ENCODE data around the gene ANAPC15. TPM values are rescaled to one million over a fixed set of nuclear protein-coding genes. Genes with fewer than 3 reads are reported as not detected.
A peak's percentile ranks its signal among the peaks of the same experiment; 100 is the strongest.
"Not testable (repeated sequence)": the region's sequence is repeated elsewhere in the genome, so short reads cannot be mapped to it uniquely, and the experiment has no call there.

ANAPC15 gene
- polyA plus RNA-seq (2013, experiment 1 of 4): 53.8 TPM
- 39.1 TPM for polyA plus RNA-seq (2013, experiment 2 of 4)
- polyA plus RNA-seq (2013, experiment 3 of 4): 55.4 TPM
- polyA plus RNA-seq (2013, experiment 4 of 4): 57.1 TPM

GRCh38 chr11:72112143-72112977 lies at the start of gene ANAPC15:
Gene ANAPC15 (minus strand): TSS chr11:72112695. CDS start chr11:72111276, 1,419 bp downstream.
- H3K9me3 ChIP-seq (ENCODE audit: control insufficient read depth, low read length): no peaks in the 10 kb centered on the region
- WGBS, 2 experiments: 0% methylated on average over 49 of the region's 49 CpGs
- no peaks in the 10 kb centered on the region for H3K36me3 ChIP-seq (ENCODE audit: control insufficient read depth, insufficient read depth, low read length)
- peak within 1 kb of the TSS; percentile 54 for H3K4me3 ChIP-seq (ENCODE audit: insufficient read depth, low read depth, low read length)
- peak within 1 kb of the TSS; percentile 84 for H3K27ac ChIP-seq (ENCODE audit: insufficient read depth, low read depth, low read length, poor library complexity, severe bottlenecking)
- peaks cover 33% of the 10 kb centered on the region for H3K27me3 ChIP-seq (ENCODE audit: control insufficient read depth, insufficient read depth, low read length, poor library complexity, severe bottlenecking)
- no peaks in the 10 kb centered on the region for H3K4me1 ChIP-seq (ENCODE audit: control insufficient read depth, insufficient read depth, low read length)

GRCh38 chr11:72160319-72160718 lies 47.8 kb upstream of the ANAPC15 start:
- 97 to 98% methylated on average over 2 of the region's 2 CpGs for WGBS, 2 experiments
- Histone ChIP-seq H3K4me1 (ENCODE audit: control insufficient read depth, insufficient read depth, low read length) (no peaks in the 10 kb centered on the region), H3K36me3 (ENCODE audit: control insufficient read depth, insufficient read depth, low read length) (no peaks in the 10 kb centered on the region), H3K27me3 (ENCODE audit: control insufficient read depth, insufficient read depth, low read length, poor library complexity, severe bottlenecking) (no peaks in the 10 kb centered on the region), H3K27ac (ENCODE audit: insufficient read depth, low read depth, low read length, poor library complexity, severe bottlenecking) (no peak overlapping the region), H3K9me3 (ENCODE audit: control insufficient read depth, low read length) (no peaks in the 10 kb centered on the region), H3K4me3 (ENCODE audit: insufficient read depth, low read depth, low read length) (no peak overlapping the region)

- Histone ChIP-seq H3K4me3 (ENCODE audit: insufficient read depth, low read depth, low read length) (no peak overlapping the region), H3K4me1 (ENCODE audit: control insufficient read depth, insufficient read depth, low read length) (no peaks in the 10 kb centered on the region), H3K36me3 (ENCODE audit: control insufficient read depth, insufficient read depth, low read length) (no peaks in the 10 kb centered on the region), H3K27ac (ENCODE audit: insufficient read depth, low read depth, low read length, poor library complexity, severe bottlenecking) (no peak overlapping the region), H3K27me3 (ENCODE audit: control insufficient read depth, insufficient read depth, low read length, poor library complexity, severe bottlenecking) (no peaks in the 10 kb centered on the region), H3K9me3 (ENCODE audit: control insufficient read depth, low read length) (no peaks in the 10 kb centered on the region)
- WGBS, 2 experiments: 84 to 95% methylated on average over 3 to 4 of the region's 4 CpGs
Measured at GRCh38 chr11:72157131-72157530, 44.6 kb upstream of the ANAPC15 start.

GRCh38 chr11:72155751-72156150 lies 43.3 kb upstream of the ANAPC15 start:
- Histone ChIP-seq H3K36me3 (ENCODE audit: control insufficient read depth, insufficient read depth, low read length) (no peaks in the 10 kb centered on the region), H3K27me3 (ENCODE audit: control insufficient read depth, insufficient read depth, low read length, poor library complexity, severe bottlenecking) (no peaks in the 10 kb centered on the region), H3K9me3 (ENCODE audit: control insufficient read depth, low read length) (no peaks in the 10 kb centered on the region), H3K4me3 (ENCODE audit: insufficient read depth, low read depth, low read length) (no peak overlapping the region), H3K4me1 (ENCODE audit: control insufficient read depth, insufficient read depth, low read length) (no peaks in the 10 kb centered on the region), H3K27ac (ENCODE audit: insufficient read depth, low read depth, low read length, poor library complexity, severe bottlenecking) (no peak overlapping the region)
- WGBS, 2 experiments: 93 to 95% methylated on average over 4 of the region's 4 CpGs

- H3K9me3 ChIP-seq (ENCODE audit: control insufficient read depth, low read length): no peaks in the 10 kb centered on the region
- H3K4me1 ChIP-seq (ENCODE audit: control insufficient read depth, insufficient read depth, low read length): no peaks in the 10 kb centered on the region
- no peaks in the 10 kb centered on the region for H3K27me3 ChIP-seq (ENCODE audit: control insufficient read depth, insufficient read depth, low read length, poor library complexity, severe bottlenecking)
- no peak overlapping the region for H3K4me3 ChIP-seq (ENCODE audit: insufficient read depth, low read depth, low read length)
- H3K36me3 ChIP-seq (ENCODE audit: control insufficient read depth, insufficient read depth, low read length): no peaks in the 10 kb centered on the region
- 89 to 92% methylated on average over 3 of the region's 3 CpGs for WGBS, 2 experiments
- H3K27ac ChIP-seq (ENCODE audit: insufficient read depth, low read depth, low read length, poor library complexity, severe bottlenecking): no peak overlapping the region
Measured at GRCh38 chr11:72154816-72155215, 42.3 kb upstream of the ANAPC15 start.

GRCh38 chr11:72153874-72154273 lies 41.4 kb upstream of the ANAPC15 start:
- not testable (repeated sequence) for H3K9me3 ChIP-seq (ENCODE audit: control insufficient read depth, low read length); H3K4me1 ChIP-seq (ENCODE audit: control insufficient read depth, insufficient read depth, low read length); H3K4me3 ChIP-seq (ENCODE audit: insufficient read depth, low read depth, low read length); H3K36me3 ChIP-seq (ENCODE audit: control insufficient read depth, insufficient read depth, low read length); H3K27ac ChIP-seq (ENCODE audit: insufficient read depth, low read depth, low read length, poor library complexity, severe bottlenecking); H3K27me3 ChIP-seq (ENCODE audit: control insufficient read depth, insufficient read depth, low read length, poor library complexity, severe bottlenecking)
- WGBS, 2 experiments: 91 to 97% methylated on average over 6 of the region's 6 CpGs

GRCh38 chr11:72150882-72151281 lies 38.4 kb upstream of the ANAPC15 start:
- 91% methylated on average over 4 of the region's 4 CpGs for WGBS, 2 experiments
- Histone ChIP-seq H3K27me3 (ENCODE audit: control insufficient read depth, insufficient read depth, low read length, poor library complexity, severe bottlenecking) (no peaks in the 10 kb centered on the region), H3K4me1 (ENCODE audit: control insufficient read depth, insufficient read depth, low read length) (no peaks in the 10 kb centered on the region), H3K27ac (ENCODE audit: insufficient read depth, low read depth, low read length, poor library complexity, severe bottlenecking) (no peak overlapping the region), H3K4me3 (ENCODE audit: insufficient read depth, low read depth, low read length) (no peak overlapping the region), H3K36me3 (ENCODE audit: control insufficient read depth, insufficient read depth, low read length) (no peaks in the 10 kb centered on the region), H3K9me3 (ENCODE audit: control insufficient read depth, low read length) (no peaks in the 10 kb centered on the region)

GRCh38 chr11:72146625-72147024 lies 34.1 kb upstream of the ANAPC15 start:
- Histone ChIP-seq H3K4me1 (ENCODE audit: control insufficient read depth, insufficient read depth, low read length) (no peaks in the 10 kb centered on the region), H3K27ac (ENCODE audit: insufficient read depth, low read depth, low read length, poor library complexity, severe bottlenecking) (no peak overlapping the region), H3K4me3 (ENCODE audit: insufficient read depth, low read depth, low read length) (no peak overlapping the region), H3K27me3 (ENCODE audit: control insufficient read depth, insufficient read depth, low read length, poor library complexity, severe bottlenecking) (no peaks in the 10 kb centered on the region), H3K36me3 (ENCODE audit: control insufficient read depth, insufficient read depth, low read length) (no peaks in the 10 kb centered on the region), H3K9me3 (ENCODE audit: control insufficient read depth, low read length) (no peaks in the 10 kb centered on the region)
- 40 to 43% methylated on average over 2 of the region's 2 CpGs for WGBS, 2 experiments

- H3K27ac ChIP-seq (ENCODE audit: insufficient read depth, low read depth, low read length, poor library complexity, severe bottlenecking): no peak overlapping the region
- WGBS, 2 experiments: 90 to 92% methylated on average over 4 of the region's 4 CpGs
Measured at GRCh38 chr11:72144807-72145565, 32.5 kb upstream of the ANAPC15 start.

GRCh38 chr11:72142543-72142942 lies 30.0 kb upstream of the ANAPC15 start:
- no CpG with 5 or more reads among the region's 1 CpG for WGBS, 2 experiments
- not testable (repeated sequence) for H3K27me3 ChIP-seq (ENCODE audit: control insufficient read depth, insufficient read depth, low read length, poor library complexity, severe bottlenecking); H3K27ac ChIP-seq (ENCODE audit: insufficient read depth, low read depth, low read length, poor library complexity, severe bottlenecking)

More at GRCh38 chr11:72144807-72145565, 32.5 kb upstream of the ANAPC15 start:
- Histone ChIP-seq H3K4me1 (ENCODE audit: control insufficient read depth, insufficient read depth, low read length) (no peaks in the 10 kb centered on the region), H3K9me3 (ENCODE audit: control insufficient read depth, low read length) (no peaks in the 10 kb centered on the region), H3K36me3 (ENCODE audit: control insufficient read depth, insufficient read depth, low read length) (no peaks in the 10 kb centered on the region), H3K4me3 (ENCODE audit: insufficient read depth, low read depth, low read length) (no peak overlapping the region), H3K27me3 (ENCODE audit: control insufficient read depth, insufficient read depth, low read length, poor library complexity, severe bottlenecking) (no peaks in the 10 kb centered on the region)

More at GRCh38 chr11:72142543-72142942, 30.0 kb upstream of the ANAPC15 start:
- not testable (repeated sequence) for H3K36me3 ChIP-seq (ENCODE audit: control insufficient read depth, insufficient read depth, low read length); H3K4me3 ChIP-seq (ENCODE audit: insufficient read depth, low read depth, low read length); H3K4me1 ChIP-seq (ENCODE audit: control insufficient read depth, insufficient read depth, low read length); H3K9me3 ChIP-seq (ENCODE audit: control insufficient read depth, low read length)
